ENCODE measurements around the gene REV3L. TPM values are rescaled to one million over a fixed set of nuclear protein-coding genes. Genes with fewer than 3 reads are reported as not detected.

Gene REV3L
- total and polyA plus RNA-seq, 9 of the 15 experiments (the other 6 are each of a cell fraction or from before 2014, with no cell fraction given): 5.5 to 24.4 (median 14.4) TPM

GRCh38 chr6:111469543-111469942 is 13.5 kb downstream of the REV3L start:
- H3K9ac ChIP-seq (ENCODE audit: insufficient read depth in 1 of 2, low read depth in 2 of 2, low read length in 2 of 2): 0 out of 4 replicates have a peak overlapping the region, but pooled peaks of 1 of the 2 experiments have one; percentile 38
- POLR2A ChIA-PET: interaction anchor here (0.6 to 1.4 kb wide), 2 partner anchors 15 to 57 kb away, joined by 3 to 5 read pairs; no protein-coding TSS in a partner anchor
- FAIRE-seq (no peak), DNase-seq (ENCODE audit: extremely low read depth in 1 of 4, low spot score in 3 of 4) (peak in 2 of 4 experiments; percentile 21 to 26), ATAC-seq (peak; percentile 22)
- no peak overlapping the region for H3K4me2 ChIP-seq (ENCODE audit: insufficient read depth, low read length)
- H2AFZ ChIP-seq (ENCODE audit: low read depth, low read length): no peak overlapping the region
- H3K9me1 ChIP-seq (ENCODE audit: control insufficient read depth, insufficient read depth, low read length): no peaks in the 10 kb centered on the region
- no peaks in the 10 kb centered on the region for H3K9me3 ChIP-seq (replicated peaks; ENCODE audit: control insufficient read depth, insufficient read depth, low read depth, low read length)
- BruUV-seq (replicated peaks): no TSS peak
- no peak overlapping the region for H3K27ac ChIP-seq (ENCODE audit: extremely low read depth, low read depth, low read length)
- H3K27me3 ChIP-seq (ENCODE audit: control insufficient read depth in 2 of 2, insufficient read depth in 2 of 2, low read length in 2 of 2): no peaks in the 10 kb centered on the region
- H3K79me2 ChIP-seq (ENCODE audit: control insufficient read depth, insufficient read depth, low read length): peaks cover 53% of the 10 kb centered on the region
- no peak overlapping the region for H3K4me3 ChIP-seq
- 76% methylated on average over 5 of the region's 5 CpGs for WGBS (ENCODE audit: insufficient coverage, low coverage, missing lambda C conversion rate)
- CTCF ChIA-PET (ENCODE audit: low intra/inter-chr PET ratio): no interaction called here
- in situ Hi-C loops (cut with MboI) (no loop called here), intact Hi-C loops (cut with micrococcal nuclease) (no loop called here)
- peaks cover 24% of the 10 kb centered on the region; the same call in 1 of the 3 replicates for H3K36me3 ChIP-seq (ENCODE audit: control insufficient read depth, insufficient read depth, low read length)
- H4K20me1 ChIP-seq (replicated peaks; ENCODE audit: control insufficient read depth, insufficient read depth, low read length): 0 out of 2 replicates have a peak, but pooled peaks cover 7% of the 10 kb centered on the region
- H3K4me1 ChIP-seq (replicated peaks in 1 of 2; ENCODE audit: control insufficient read depth in 2 of 2, insufficient read depth in 2 of 2, low read length in 2 of 2): peaks cover 0 to 12% of the 10 kb centered on the region in 2 experiments; a peak in 4 of 5 replicates
- TF ChIP-seq ZNF407 (IDR thresholded peaks at IDR 0.05; ENCODE audit: low read depth): no peak
- TF ChIP-seq ZNF318 (IDR thresholded peaks at IDR 0.05; ENCODE audit: borderline replicate concordance in 1 of 2, low read depth in 1 of 2): no peak
- no peak for TF ChIP-seq OTX1 (CRISPR knock-in tag; IDR thresholded peaks at IDR 0.05)
